ENCODE measurements around the gene ZC2HC1C. TPM values are rescaled to one million over a fixed set of nuclear protein-coding genes. Genes with fewer than 3 reads are reported as not detected.

Gene ZC2HC1C
- total RNA-seq, 2 donors from 2014 or later: 2.3 to 2.7 TPM

- H3K9me3 Mint-ChIP-seq: no peaks in the 10 kb centered on the region
- H3K27me3 Mint-ChIP-seq (ENCODE audit: insufficient read depth): no peaks in the 10 kb centered on the region
- DNase-seq: peak; percentile 83
- TF ChIP-seq, protein P1, sequence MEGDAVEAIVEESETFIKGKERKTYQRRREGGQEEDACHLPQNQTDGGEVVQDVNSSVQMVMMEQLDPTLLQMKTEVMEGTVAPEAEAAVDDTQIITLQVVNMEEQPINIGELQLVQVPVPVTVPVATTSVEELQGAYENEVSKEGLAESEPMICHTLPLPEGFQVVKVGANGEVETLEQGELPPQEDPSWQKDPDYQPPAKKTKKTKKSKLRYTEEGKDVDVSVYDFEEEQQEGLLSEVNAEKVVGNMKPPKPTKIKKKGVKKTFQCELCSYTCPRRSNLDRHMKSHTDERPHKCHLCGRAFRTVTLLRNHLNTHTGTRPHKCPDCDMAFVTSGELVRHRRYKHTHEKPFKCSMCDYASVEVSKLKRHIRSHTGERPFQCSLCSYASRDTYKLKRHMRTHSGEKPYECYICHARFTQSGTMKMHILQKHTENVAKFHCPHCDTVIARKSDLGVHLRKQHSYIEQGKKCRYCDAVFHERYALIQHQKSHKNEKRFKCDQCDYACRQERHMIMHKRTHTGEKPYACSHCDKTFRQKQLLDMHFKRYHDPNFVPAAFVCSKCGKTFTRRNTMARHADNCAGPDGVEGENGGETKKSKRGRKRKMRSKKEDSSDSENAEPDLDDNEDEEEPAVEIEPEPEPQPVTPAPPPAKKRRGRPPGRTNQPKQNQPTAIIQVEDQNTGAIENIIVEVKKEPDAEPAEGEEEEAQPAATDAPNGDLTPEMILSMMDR (conservative IDR thresholded peaks at IDR 0.05): peak; percentile 90
- Histone ChIP-seq H3K27ac (ENCODE audit: low read depth, low read length) (no peak overlapping the region), H3K9ac (ENCODE audit: extremely low read depth, low read length, poor library complexity, severe bottlenecking) (no peak overlapping the region), H3K36me3 (ENCODE audit: control insufficient read depth, insufficient read depth, low read length) (peaks cover 63% of the 10 kb centered on the region), H3K4me1 (ENCODE audit: control insufficient read depth, insufficient read depth, low read length) (peaks cover 4% of the 10 kb centered on the region), H3K9me3 (ENCODE audit: control insufficient read depth, low read length) (no peaks in the 10 kb centered on the region), H3K4me3 (ENCODE audit: low read length) (no peak overlapping the region), H3K27me3 (ENCODE audit: control insufficient read depth, insufficient read depth, low read length, poor library complexity, severe bottlenecking) (no peaks in the 10 kb centered on the region)
- H3K4me1 Mint-ChIP-seq: peaks cover 8% of the 10 kb centered on the region
- 71 to 76% methylated on average over 5 to 7 of the region's 7 CpGs for WGBS, 2 experiments (ENCODE audit: insufficient coverage in 1 of 2, insufficient read length in 1 of 2)
- peaks cover 62% of the 10 kb centered on the region for H3K36me3 Mint-ChIP-seq (ENCODE audit: low read depth)
- H3K4me3 Mint-ChIP-seq: no peak overlapping the region
- no peak overlapping the region for H3K27ac Mint-ChIP-seq
These were observed 19.3 kb downstream of the ZC2HC1C start for GRCh38 chr14:75088566-75089373.

GRCh38 chr14:75090353-75090752 lies 20.9 kb downstream of the ZC2HC1C start:
- Histone ChIP-seq H3K36me3 (ENCODE audit: control insufficient read depth, insufficient read depth, low read length) (peaks cover 63% of the 10 kb centered on the region), H3K9ac (ENCODE audit: extremely low read depth, low read length, poor library complexity, severe bottlenecking) (no peak overlapping the region), H3K4me3 (ENCODE audit: low read length) (no peak overlapping the region), H3K27me3 (ENCODE audit: control insufficient read depth, insufficient read depth, low read length, poor library complexity, severe bottlenecking) (no peaks in the 10 kb centered on the region), H3K9me3 (ENCODE audit: control insufficient read depth, low read length) (no peaks in the 10 kb centered on the region), H3K4me1 (ENCODE audit: control insufficient read depth, insufficient read depth, low read length) (peaks cover 4% of the 10 kb centered on the region), H3K27ac (ENCODE audit: low read depth, low read length) (no peak overlapping the region)
- Mint-ChIP-seq H3K4me1 (peaks cover 8% of the 10 kb centered on the region), H3K36me3 (ENCODE audit: low read depth) (peaks cover 62% of the 10 kb centered on the region), H3K27ac (no peak overlapping the region), H3K27me3 (ENCODE audit: insufficient read depth) (no peaks in the 10 kb centered on the region), H3K9me3 (no peaks in the 10 kb centered on the region), H3K4me3 (no peak overlapping the region)
- DNase-seq: no peak
- WGBS, 2 experiments (ENCODE audit: insufficient coverage in 1 of 2, insufficient read length in 1 of 2): 81 to 94% methylated on average over 3 of the region's 3 CpGs
- TF ChIP-seq, protein P1 (conservative IDR thresholded peaks at IDR 0.05): no peak

- no peak for DNase-seq
- peaks cover 8% of the 10 kb centered on the region for H3K4me1 Mint-ChIP-seq
- no peak overlapping the region for H3K27ac Mint-ChIP-seq
- no peaks in the 10 kb centered on the region for H3K9me3 Mint-ChIP-seq
- TF ChIP-seq, protein P1 (conservative IDR thresholded peaks at IDR 0.05): no peak
- Histone ChIP-seq H3K9me3 (ENCODE audit: control insufficient read depth, low read length) (no peaks in the 10 kb centered on the region), H3K4me3 (ENCODE audit: low read length) (no peak overlapping the region), H3K9ac (ENCODE audit: extremely low read depth, low read length, poor library complexity, severe bottlenecking) (no peak overlapping the region), H3K4me1 (ENCODE audit: control insufficient read depth, insufficient read depth, low read length) (peaks cover 4% of the 10 kb centered on the region), H3K27me3 (ENCODE audit: control insufficient read depth, insufficient read depth, low read length, poor library complexity, severe bottlenecking) (no peaks in the 10 kb centered on the region), H3K27ac (ENCODE audit: low read depth, low read length) (no peak overlapping the region), H3K36me3 (ENCODE audit: control insufficient read depth, insufficient read depth, low read length) (peaks cover 65% of the 10 kb centered on the region)
- H3K36me3 Mint-ChIP-seq (ENCODE audit: low read depth): peaks cover 56% of the 10 kb centered on the region
- no peaks in the 10 kb centered on the region for H3K27me3 Mint-ChIP-seq (ENCODE audit: insufficient read depth)
- 84 to 90% methylated on average over 3 to 8 of the region's 8 CpGs for WGBS, 2 experiments (ENCODE audit: insufficient coverage in 1 of 2, insufficient read length in 1 of 2)
- H3K4me3 Mint-ChIP-seq: no peak overlapping the region
These were observed 21.8 kb downstream of the ZC2HC1C start for GRCh38 chr14:75091251-75091650.

Measured in endodermal cell (in vitro differentiated cells).